ENCODE results near the gene PPP3CA.

- TF ChIP-seq CTCF (IDR thresholded peaks at IDR 0.05), result no peak
- TF ChIP-seq POLR2AphosphoS5 (IDR thresholded peaks at IDR 0.05; ENCODE audit: low read depth, low read length), result no peak
- TF ChIP-seq SIN3A (IDR thresholded peaks at IDR 0.05; ENCODE audit: borderline replicate concordance, insufficient read depth, low read depth, low read length), result no peak
These were observed 146.8 kb downstream of the PPP3CA start for GRCh38 chr4:101200561-101200960.
